Cardiac muscle cell (in vitro differentiated cells and primary cell): Measurements from ENCODE around the gene GFPT1. TPM values are rescaled to one million over a fixed set of nuclear protein-coding genes. Genes with fewer than 3 reads are reported as not detected.

Experiments used
- DNase-seq, 2 donors: peaks; one replicate each; pipeline versions ENCODE4 v3.0.0 to v3.0.0-alpha.2; 2010 to 2017; ENCODE audit warnings: low read depth in 1 of 2, low spot score in 1 of 2
- H3K27ac ChIP-seq: fragments of 200-600 bp; sonication (generic); 2 replicates; pipeline ENCODE4 v1.5.1; 2016
- H3K27me3 ChIP-seq: fragments of 200-600 bp; sonication (generic); 2 replicates; pipeline ENCODE4 v1.6.0; 2016; ENCODE audit warnings: control low read depth
- H3K36me3 ChIP-seq: fragments of 200-600 bp; sonication (generic); 2 replicates; pipeline ENCODE4 v1.5.1; 2016; ENCODE audit warnings: control low read depth
- H3K4me1 ChIP-seq: fragments of 200-600 bp; sonication (generic); 2 replicates; pipeline ENCODE4 v1.8.1; 2017; ENCODE audit warnings: low read depth, mild to moderate bottlenecking, mixed run types
- H3K4me3 ChIP-seq: fragments of 200-600 bp; sonication (generic); 2 replicates; pipeline ENCODE4 v1.5.1; 2016; ENCODE audit warnings: mild to moderate bottlenecking
- H3K9me3 ChIP-seq: fragments of 200-600 bp; sonication (generic); 2 replicates; pipeline ENCODE4 v1.5.1; 2017; ENCODE audit warnings: low read depth, mild to moderate bottlenecking, control low read depth
- polyA plus RNA-seq: library from polyadenylated mRNA; unstranded; fragments of >200 nt; fragmentation: Nextera tagmentation; extraction: Ambion mirVana; gene quantifications from 2 replicates; pipeline ENCODE4 v1.2.1, GENCODE V29; 2016
- total RNA-seq: library from RNA; depleted of rRNA; stranded (reverse); fragments of >200 nt; gene quantifications from 2 replicates; pipeline ENCODE4 v1.2.3, GENCODE V29; 2016
- TF ChIP-seq, protein P1 (sequence below): IDR thresholded peaks from 2 replicates; pipeline ENCODE4 v1.5.1; 2012; ENCODE audit warnings: low read depth, mild to moderate bottlenecking, low read length

The GFPT1 gene
- total and polyA plus RNA-seq, 2 experiments from 2014 or later: 22.4 to 31.7 TPM

GRCh38 chr2:69291004-69291650, 95.9 kb downstream of the GFPT1 start:
- peak in 1 of 2 donors; percentile 74 for DNase-seq
- no peak overlapping the region for H3K4me3 ChIP-seq
- no peaks in the 10 kb centered on the region for H3K27me3 ChIP-seq
- no peak overlapping the region for H3K27ac ChIP-seq
- no peaks in the 10 kb centered on the region for H3K36me3 ChIP-seq
- TF ChIP-seq, protein P1, sequence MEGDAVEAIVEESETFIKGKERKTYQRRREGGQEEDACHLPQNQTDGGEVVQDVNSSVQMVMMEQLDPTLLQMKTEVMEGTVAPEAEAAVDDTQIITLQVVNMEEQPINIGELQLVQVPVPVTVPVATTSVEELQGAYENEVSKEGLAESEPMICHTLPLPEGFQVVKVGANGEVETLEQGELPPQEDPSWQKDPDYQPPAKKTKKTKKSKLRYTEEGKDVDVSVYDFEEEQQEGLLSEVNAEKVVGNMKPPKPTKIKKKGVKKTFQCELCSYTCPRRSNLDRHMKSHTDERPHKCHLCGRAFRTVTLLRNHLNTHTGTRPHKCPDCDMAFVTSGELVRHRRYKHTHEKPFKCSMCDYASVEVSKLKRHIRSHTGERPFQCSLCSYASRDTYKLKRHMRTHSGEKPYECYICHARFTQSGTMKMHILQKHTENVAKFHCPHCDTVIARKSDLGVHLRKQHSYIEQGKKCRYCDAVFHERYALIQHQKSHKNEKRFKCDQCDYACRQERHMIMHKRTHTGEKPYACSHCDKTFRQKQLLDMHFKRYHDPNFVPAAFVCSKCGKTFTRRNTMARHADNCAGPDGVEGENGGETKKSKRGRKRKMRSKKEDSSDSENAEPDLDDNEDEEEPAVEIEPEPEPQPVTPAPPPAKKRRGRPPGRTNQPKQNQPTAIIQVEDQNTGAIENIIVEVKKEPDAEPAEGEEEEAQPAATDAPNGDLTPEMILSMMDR: no peak
- no peaks in the 10 kb centered on the region for H3K9me3 ChIP-seq
- no peaks in the 10 kb centered on the region for H3K4me1 ChIP-seq

DNA sequence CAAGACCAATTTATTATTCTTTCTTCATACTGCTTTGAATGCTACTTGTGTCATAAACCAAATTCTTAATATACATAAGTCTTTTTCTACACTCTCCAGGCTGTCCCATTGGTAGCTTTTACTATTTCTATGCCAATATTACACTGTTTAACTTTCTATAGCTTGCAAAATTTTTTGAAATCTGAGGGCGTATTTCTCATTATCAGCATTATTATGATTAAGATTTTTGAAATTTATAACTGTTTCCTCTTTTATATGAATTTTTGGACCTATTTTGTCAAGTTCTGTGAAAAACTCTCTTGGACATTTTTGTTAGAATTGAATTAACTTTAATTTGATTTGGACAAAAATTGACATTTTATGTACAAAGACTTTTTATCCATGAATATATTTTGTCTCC, 98.6 kb downstream of the GFPT1 start:
- TF ChIP-seq, protein P1: no peak
- Histone ChIP-seq H3K27me3 (no peaks in the 10 kb centered on the region), H3K36me3 (no peaks in the 10 kb centered on the region), H3K4me3 (no peak overlapping the region), H3K27ac (no peak overlapping the region), H3K9me3 (no peaks in the 10 kb centered on the region), H3K4me1 (no peaks in the 10 kb centered on the region)
- DNase-seq: no peak

GRCh38 chr2:69287544-69287943, 99.5 kb downstream of the GFPT1 start:
- H3K36me3 ChIP-seq: no peaks in the 10 kb centered on the region
- H3K4me1 ChIP-seq: no peaks in the 10 kb centered on the region
- no peak overlapping the region for H3K4me3 ChIP-seq
- H3K27ac ChIP-seq: no peak overlapping the region
- DNase-seq: no peak
- no peaks in the 10 kb centered on the region for H3K27me3 ChIP-seq
- TF ChIP-seq, protein P1: no peak
- no peaks in the 10 kb centered on the region for H3K9me3 ChIP-seq

DNA sequence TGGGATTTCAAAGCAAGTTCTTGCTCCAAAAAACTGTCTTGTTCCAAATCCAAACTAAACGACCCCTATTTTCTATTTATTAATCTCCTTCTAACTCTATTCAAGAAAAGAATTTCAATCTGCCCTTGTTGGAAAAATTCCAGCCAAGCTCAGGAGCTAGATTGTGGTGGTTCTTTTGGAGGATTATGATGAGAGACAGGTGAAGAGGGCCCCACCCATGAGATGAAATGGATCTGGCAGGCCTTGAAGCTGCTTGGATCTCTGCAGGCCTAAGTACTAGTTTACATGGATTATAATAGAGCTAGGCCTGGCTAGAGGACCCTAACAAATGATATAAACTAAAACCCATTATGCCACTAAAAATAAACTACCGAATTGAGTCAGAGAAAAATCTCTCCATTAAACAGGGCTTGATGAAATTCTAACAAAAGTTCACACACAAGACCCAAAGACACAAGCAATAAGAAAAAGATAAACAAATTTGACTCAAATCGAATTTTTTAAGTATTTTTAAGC, 101.6 kb downstream of the GFPT1 start:
- Histone ChIP-seq H3K9me3 (no peaks in the 10 kb centered on the region), H3K36me3 (no peaks in the 10 kb centered on the region), H3K27me3 (no peaks in the 10 kb centered on the region), H3K27ac (no peak overlapping the region), H3K4me3 (no peak overlapping the region), H3K4me1 (no peaks in the 10 kb centered on the region)
- DNase-seq: no peak
- TF ChIP-seq, protein P1: no peak

DNA sequence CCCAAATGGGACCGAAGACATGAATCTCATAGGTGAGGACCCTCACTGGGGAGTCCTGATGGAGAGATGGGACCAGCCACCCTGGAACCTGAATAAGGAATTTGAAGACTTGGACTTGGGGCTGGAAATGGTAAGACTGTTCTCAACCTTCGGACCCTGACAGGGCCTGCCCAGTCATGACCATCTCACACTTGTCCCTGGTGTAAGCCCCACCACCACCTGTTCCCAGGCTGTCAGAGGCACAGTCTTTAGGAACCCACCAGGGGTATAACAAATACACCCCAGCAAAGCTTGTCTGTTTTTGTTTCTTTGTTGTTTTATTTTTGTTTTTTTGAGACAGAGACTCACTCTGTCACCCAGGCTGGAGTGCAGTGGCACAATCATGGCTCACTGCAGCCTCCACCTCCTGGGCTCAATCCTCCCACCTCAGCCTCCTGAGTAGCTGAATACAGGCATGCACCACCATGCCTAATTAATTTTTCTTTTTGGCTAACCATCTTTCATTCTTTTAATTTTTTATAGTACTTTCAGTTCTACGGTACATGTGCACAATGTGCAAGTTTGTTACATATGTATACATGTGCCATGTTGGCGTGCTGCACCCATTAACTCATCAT, 106.1 kb downstream of the GFPT1 start:
- no peaks in the 10 kb centered on the region for H3K9me3 ChIP-seq
- no peaks in the 10 kb centered on the region for H3K27me3 ChIP-seq
- H3K4me3 ChIP-seq: no peak overlapping the region
- no peak for DNase-seq
- no peaks in the 10 kb centered on the region for H3K36me3 ChIP-seq
- H3K27ac ChIP-seq: no peak overlapping the region
- TF ChIP-seq, protein P1: no peak
- no peaks in the 10 kb centered on the region for H3K4me1 ChIP-seq
